DMS114 treated with DMSO at 0.1 percent for 48 hours (cell line): ENCODE results near the gene C1GALT1.
"Not testable (repeated sequence)": the region's sequence is repeated elsewhere in the genome, so short reads cannot be mapped to it uniquely, and the experiment has no call there.

ENCODE experiments used
- DNase-seq: peaks from one replicate; lab custom pipeline; 2025; ENCODE audit not compliant: unreplicated experiment; lab: John Stamatoyannopoulos, UW

Gene C1GALT1

GRCh38 chr7:7231865-7232264 lies 49.5 kb downstream of the C1GALT1 start:
- no peak for DNase-seq

GRCh38 chr7:7235347-7235746 lies 53.0 kb downstream of the C1GALT1 start:
- DNase-seq = no peak

GRCh38 chr7:7236041-7236440 lies 53.7 kb downstream of the C1GALT1 start:
- DNase-seq = no peak

- DNase-seq = no peak
Observed at GRCh38 chr7:7237201-7237977, 55.0 kb downstream of the C1GALT1 start.

- DNase-seq = no peak
Observed at GRCh38 chr7:7237978-7238267, 55.6 kb downstream of the C1GALT1 start.

- DNase-seq = no peak
Observed at GRCh38 chr7:7239346-7239745, 57.0 kb downstream of the C1GALT1 start.

GRCh38 chr7:7242899-7243298 lies 60.6 kb downstream of the C1GALT1 start:
- no peak for DNase-seq

- not testable (repeated sequence) for DNase-seq
Observed at GRCh38 chr7:7245233-7245632, 62.9 kb downstream of the C1GALT1 start.

- no peak for DNase-seq
Observed at GRCh38 chr7:7246223-7246622, 63.9 kb downstream of the C1GALT1 start.

- DNase-seq = no peak
Observed at GRCh38 chr7:7247658-7248057, 65.3 kb downstream of the C1GALT1 start.

- DNase-seq = no peak
Observed at GRCh38 chr7:7249814-7250213, 67.5 kb downstream of the C1GALT1 start.

GRCh38 chr7:7251742-7252141 lies 69.4 kb downstream of the C1GALT1 start:
- no peak for DNase-seq

- no peak for DNase-seq
Observed at GRCh38 chr7:7254319-7254718, 72.0 kb downstream of the C1GALT1 start.

- no peak for DNase-seq
Observed at GRCh38 chr7:7254908-7255307, 72.6 kb downstream of the C1GALT1 start.

GRCh38 chr7:7256731-7257274 lies 74.5 kb downstream of the C1GALT1 start:
- no peak for DNase-seq

GRCh38 chr7:7257899-7258692 lies 75.8 kb downstream of the C1GALT1 start:
- no peak for DNase-seq

GRCh38 chr7:7261863-7262262 lies 79.5 kb downstream of the C1GALT1 start:
- no peak for DNase-seq

- DNase-seq = no peak
Observed at GRCh38 chr7:7263297-7264230, 81.2 kb downstream of the C1GALT1 start.

- DNase-seq = no peak
Observed at GRCh38 chr7:7264306-7265040, 82.1 kb downstream of the C1GALT1 start.
